Measurements from ENCODE around the gene KDF1.

The KDF1 gene

DNA sequence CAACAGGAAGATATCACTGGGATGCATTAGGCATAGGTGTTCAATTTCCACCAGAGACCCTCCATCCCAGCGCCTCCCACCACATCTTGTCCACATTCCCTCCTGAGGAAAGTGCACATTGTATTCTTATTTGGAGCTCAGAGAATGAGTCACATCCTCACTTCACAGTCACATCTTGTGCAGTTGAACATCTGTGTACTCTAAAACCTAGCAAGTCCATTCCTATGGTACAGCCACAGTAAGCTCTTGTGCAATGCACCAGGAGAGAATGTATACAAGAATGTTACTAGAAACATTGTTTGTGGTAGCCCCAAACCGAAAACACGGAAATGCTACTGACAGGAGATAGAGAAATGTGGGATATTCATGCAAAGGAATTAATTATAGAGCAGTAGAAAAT is 1.6 kb upstream of the KDF1 start:
- Histone ChIP-seq H3K9ac (ENCODE audit: low read length) (no peak overlapping the region), H3K36me3 (replicated peaks; ENCODE audit: low read depth, low read length) (no peaks in the 10 kb centered on the region), H3K4me2 (ENCODE audit: low read length) (no peak overlapping the region), H3K4me3 (ENCODE audit: low read length) (no peak overlapping the region), H3K27ac (ENCODE audit: low read length) (no peak overlapping the region), H3K9me3 (ENCODE audit: insufficient read depth, low read length) (no peaks in the 10 kb centered on the region), H3K27me3 (ENCODE audit: low read depth, low read length) (no peaks in the 10 kb centered on the region), H4K20me1 (ENCODE audit: insufficient read depth, low read length) (no peaks in the 10 kb centered on the region), H3K79me2 (ENCODE audit: low read length) (no peaks in the 10 kb centered on the region), H2AFZ (ENCODE audit: low read depth, low read length) (no peak overlapping the region), H3K4me1 (ENCODE audit: low read length) (no peaks in the 10 kb centered on the region)
- TF ChIP-seq EZH2phosphoT487 (IDR thresholded peaks at IDR 0.05; ENCODE audit: low read depth), result no peak
- TF ChIP-seq CTCF (IDR thresholded peaks at IDR 0.05; ENCODE audit: low read depth, low read length), result no peak

DNA sequence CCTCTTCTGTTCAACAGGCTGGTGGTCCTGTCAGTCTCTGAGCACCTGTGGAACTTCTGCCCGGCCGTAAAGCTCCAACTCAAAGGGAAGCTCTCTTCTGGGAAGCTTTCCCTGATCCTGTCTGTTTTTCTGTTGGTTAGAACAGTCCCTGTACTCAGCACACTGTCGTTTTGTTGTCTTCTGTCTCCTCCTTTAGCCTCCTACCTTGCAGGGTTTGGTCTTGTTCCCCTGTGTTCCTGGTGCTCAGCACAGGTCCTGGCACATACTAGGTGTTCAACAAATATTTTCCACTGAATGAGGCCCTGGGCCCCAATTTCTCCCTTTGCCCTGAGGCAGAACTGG is 328 bp upstream of the KDF1 start:
- Histone ChIP-seq H3K27ac (ENCODE audit: low read length) (no peak overlapping the region), H3K4me3 (ENCODE audit: low read length) (no peak overlapping the region), H3K4me1 (ENCODE audit: low read length) (no peaks in the 10 kb centered on the region), H3K27me3 (ENCODE audit: low read depth, low read length) (no peaks in the 10 kb centered on the region), H2AFZ (ENCODE audit: low read depth, low read length) (no peak overlapping the region), H3K36me3 (replicated peaks; ENCODE audit: low read depth, low read length) (no peaks in the 10 kb centered on the region), H3K9ac (ENCODE audit: low read length) (no peak overlapping the region), H3K79me2 (ENCODE audit: low read length) (no peaks in the 10 kb centered on the region), H3K4me2 (ENCODE audit: low read length) (no peak overlapping the region), H4K20me1 (ENCODE audit: insufficient read depth, low read length) (no peaks in the 10 kb centered on the region), H3K9me3 (ENCODE audit: insufficient read depth, low read length) (no peaks in the 10 kb centered on the region)
- TF ChIP-seq EZH2phosphoT487 (IDR thresholded peaks at IDR 0.05; ENCODE audit: low read depth), result no peak

- H2AFZ ChIP-seq (ENCODE audit: low read depth, low read length), result no peak overlapping the region
Observed at GRCh38 chr1:26959270-26959669, 998 bp downstream of the KDF1 start.

GRCh38 chr1:26957306-26957705 is 3.0 kb downstream of the KDF1 start:
- Histone ChIP-seq H3K4me1 (ENCODE audit: low read length) (no peaks in the 10 kb centered on the region), H3K4me3 (ENCODE audit: low read length) (no peak overlapping the region), H3K36me3 (replicated peaks; ENCODE audit: low read depth, low read length) (no peaks in the 10 kb centered on the region), H4K20me1 (ENCODE audit: insufficient read depth, low read length) (no peaks in the 10 kb centered on the region), H3K9ac (ENCODE audit: low read length) (no peak overlapping the region), H3K9me3 (ENCODE audit: insufficient read depth, low read length) (no peaks in the 10 kb centered on the region), H3K27ac (ENCODE audit: low read length) (no peak overlapping the region), H3K79me2 (ENCODE audit: low read length) (no peaks in the 10 kb centered on the region), H3K4me2 (ENCODE audit: low read length) (no peak overlapping the region), H2AFZ (ENCODE audit: low read depth, low read length) (no peak overlapping the region), H3K27me3 (ENCODE audit: low read depth, low read length) (no peaks in the 10 kb centered on the region)
- no peak for TF ChIP-seq EZH2phosphoT487 (IDR thresholded peaks at IDR 0.05; ENCODE audit: low read depth)

More at GRCh38 chr1:26959270-26959669, 998 bp downstream of the KDF1 start:
- Histone ChIP-seq H3K36me3 (replicated peaks; ENCODE audit: low read depth, low read length) (no peaks in the 10 kb centered on the region), H3K27me3 (ENCODE audit: low read depth, low read length) (no peaks in the 10 kb centered on the region), H3K4me3 (ENCODE audit: low read length) (no peak overlapping the region), H4K20me1 (ENCODE audit: insufficient read depth, low read length) (no peaks in the 10 kb centered on the region), H3K9ac (ENCODE audit: low read length) (no peak overlapping the region), H3K27ac (ENCODE audit: low read length) (no peak overlapping the region), H3K4me2 (ENCODE audit: low read length) (no peak overlapping the region), H3K9me3 (ENCODE audit: insufficient read depth, low read length) (no peaks in the 10 kb centered on the region), H3K4me1 (ENCODE audit: low read length) (no peaks in the 10 kb centered on the region), H3K79me2 (ENCODE audit: low read length) (no peaks in the 10 kb centered on the region)
- TF ChIP-seq EZH2phosphoT487 (IDR thresholded peaks at IDR 0.05; ENCODE audit: low read depth) (no peak), CTCF (IDR thresholded peaks at IDR 0.05; ENCODE audit: low read depth, low read length) (no peak)

- no peak overlapping the region for H3K4me2 ChIP-seq (ENCODE audit: low read length)
- no peaks in the 10 kb centered on the region for H3K4me1 ChIP-seq (ENCODE audit: low read length)
- no peaks in the 10 kb centered on the region for H3K36me3 ChIP-seq (replicated peaks; ENCODE audit: low read depth, low read length)
- no peak overlapping the region for H2AFZ ChIP-seq (ENCODE audit: low read depth, low read length)
- no peak overlapping the region for H3K9ac ChIP-seq (ENCODE audit: low read length)
- no peaks in the 10 kb centered on the region for H3K79me2 ChIP-seq (ENCODE audit: low read length)
- TF ChIP-seq EZH2phosphoT487 (IDR thresholded peaks at IDR 0.05; ENCODE audit: low read depth) (no peak), CTCF (IDR thresholded peaks at IDR 0.05; ENCODE audit: low read depth, low read length) (no peak)
- no peaks in the 10 kb centered on the region for H3K27me3 ChIP-seq (ENCODE audit: low read depth, low read length)
- H3K27ac ChIP-seq (ENCODE audit: low read length), result no peak overlapping the region
- H3K4me3 ChIP-seq (ENCODE audit: low read length), result no peak overlapping the region
- H3K9me3 ChIP-seq (ENCODE audit: insufficient read depth, low read length), result no peaks in the 10 kb centered on the region
- H4K20me1 ChIP-seq (ENCODE audit: insufficient read depth, low read length), result no peaks in the 10 kb centered on the region
Observed at GRCh38 chr1:26956321-26956720, 3.9 kb downstream of the KDF1 start.
